GM23248 (cell line): ENCODE measurements around the gene RYR3.

Experiments used
- EZH2 ChIP-seq: fragments of 200-600 bp; sonication (generic); IDR thresholded peaks from 2 replicates; pipeline ENCODE4 v1.6.1; 2018; ENCODE audit warnings: antibody characterized with exemption, mild to moderate bottlenecking; ENCODE audit not compliant: insufficient read depth, poor library complexity, severe bottlenecking
- EZH2phosphoT487 ChIP-seq: fragments of 200-600 bp; sonication (generic); IDR thresholded peaks from 2 replicates; pipeline ENCODE4 v1.6.1; 2018; ENCODE audit warnings: antibody characterized with exemption, moderate library complexity, mild to moderate bottlenecking, low read depth; ENCODE audit not compliant: insufficient read depth

DNA sequence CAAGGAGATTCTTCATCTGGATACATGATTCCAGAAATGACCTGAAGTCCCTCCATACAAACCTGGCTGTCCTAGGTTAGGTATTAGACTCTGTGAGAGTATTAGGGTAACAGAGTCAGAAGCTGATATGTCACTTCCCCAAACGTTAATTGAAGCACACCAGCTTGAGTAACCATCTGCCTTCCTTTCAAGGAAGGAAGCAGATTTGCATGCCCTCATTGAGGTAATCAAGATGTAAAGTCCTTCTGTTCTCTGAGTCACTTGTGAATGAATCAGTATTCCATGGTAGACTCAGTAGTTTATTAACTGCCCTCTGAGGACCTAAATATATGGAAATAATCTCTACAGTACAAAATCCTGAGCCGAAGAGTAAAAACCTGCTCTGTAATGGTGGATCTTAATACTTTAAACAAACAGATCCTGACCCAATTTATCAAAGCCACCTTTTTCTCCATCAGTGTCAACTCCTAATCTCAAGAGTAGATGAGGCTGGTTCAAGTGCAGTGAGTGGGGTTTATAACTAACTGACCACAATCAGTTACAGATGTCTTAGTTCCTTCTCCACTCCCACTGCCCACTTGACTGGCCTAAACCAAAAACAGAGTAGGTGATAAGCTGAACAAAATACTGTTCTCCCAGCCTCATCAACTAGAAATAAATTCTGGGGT is 411.4 kb downstream of the RYR3 start:
- TF ChIP-seq EZH2phosphoT487 (no peak), EZH2 (no peak)
